PC-9 (cell line): ENCODE data around the gene PHLDA1. TPM values are rescaled to one million over a fixed set of nuclear protein-coding genes. Genes with fewer than 3 reads are reported as not detected.
A peak's percentile ranks its signal among the peaks of the same experiment; 100 is the strongest.

Experiments
- BruUV-seq: library from RNA; stranded (reverse); fragments of 400-500 nt; replicated peaks from 2 replicates; lab custom pipeline; 2021; lab: Mats Ljungman, UMichigan
- CTCF ChIA-PET: fragments of 300-600 bp; sonication (Branson Sonifier 250); formaldehyde crosslinking; loops from one replicate; lab custom pipeline; 2022; ENCODE audit warnings: antibody characterized with exemption; lab: Charles Lee
- POLR2A ChIA-PET: fragments of 300-600 bp; sonication (Branson Sonifier 250); formaldehyde crosslinking; loops from one replicate; lab custom pipeline; 2022; ENCODE audit warnings: antibody characterized with exemption; ENCODE audit not compliant: unreplicated experiment; lab: Charles Lee
- DNase-seq, 2 experiments: peaks; one replicate each; pipeline versions ENCODE4 v3.0.0 to v3.0.0-alpha.2; 2015 to 2022; ENCODE audit warnings: mixed read lengths in 1 of 2
- H2AFZ ChIP-seq: fragments of 200-600 bp; sonication (generic); 2 replicates; pipeline ENCODE4 v1.8.1; 2017; ENCODE audit warnings: antibody characterized with exemption
- H3F3A ChIP-seq: fragments of 200-600 bp; sonication (generic); 2 replicates; pipeline ENCODE4 v1.8.1; 2017; ENCODE audit warnings: antibody characterized with exemption, mild to moderate bottlenecking, low read depth; ENCODE audit not compliant: insufficient read depth
- H3K27ac ChIP-seq: fragments of 200-600 bp; sonication (generic); 2 replicates; pipeline ENCODE4 v1.6.1; 2016; ENCODE audit warnings: mixed run types
- H3K27me3 ChIP-seq: fragments of 200-600 bp; sonication (generic); 2 replicates; pipeline ENCODE4 v1.6.1; 2016; ENCODE audit warnings: low read depth, mixed run types; ENCODE audit not compliant: insufficient read depth
- H3K36me3 ChIP-seq: fragments of 200-600 bp; sonication (generic); 2 replicates; pipeline ENCODE4 v1.6.1; 2016; ENCODE audit warnings: low read depth, mixed run types
- H3K4me1 ChIP-seq: fragments of 200-600 bp; sonication (generic); replicated peaks from 2 replicates; pipeline ENCODE4 v1.6.1; 2016; ENCODE audit warnings: mixed run types; ENCODE audit not compliant: insufficient read depth
- H3K4me2 ChIP-seq: fragments of 200-600 bp; sonication (generic); 2 replicates; pipeline ENCODE4 v1.6.1; 2017; ENCODE audit warnings: mixed run types
- H3K4me3 ChIP-seq: fragments of 200-600 bp; sonication (generic); 2 replicates; pipeline ENCODE4 v1.6.1; 2016; ENCODE audit warnings: mixed run types
- H3K79me2 ChIP-seq: fragments of 200-600 bp; sonication (generic); 2 replicates; pipeline ENCODE4 v1.6.1; 2017; ENCODE audit warnings: low read depth, mixed run types
- H3K9me2 ChIP-seq: fragments of 200-600 bp; sonication (generic); 2 replicates; pipeline ENCODE4 v1.8.1; 2017; ENCODE audit warnings: mild to moderate bottlenecking; ENCODE audit not compliant: insufficient read depth
- H3K9me3 ChIP-seq: fragments of 200-600 bp; sonication (generic); 2 replicates; pipeline ENCODE4 v1.8.1; 2016; ENCODE audit warnings: low read depth; ENCODE audit not compliant: insufficient read depth
- H4K20me1 ChIP-seq: fragments of 200-600 bp; sonication (generic); 2 replicates; pipeline ENCODE4 v1.8.1; 2017; ENCODE audit not compliant: insufficient read depth
- EZH2 ChIP-seq: fragments of 200-600 bp; sonication (generic); IDR thresholded peaks from 2 replicates; pipeline ENCODE4 v1.8.0; 2017; ENCODE audit warnings: antibody characterized with exemption, low read depth
- intact Hi-C: fragments of 100-400 bp; cut with micrococcal nuclease; formaldehyde crosslinking; loops from one replicate; pipeline ENCODE4 v1.10.0; 2022; ENCODE audit not compliant: unreplicated experiment
- total RNA-seq: library from RNA; stranded (reverse); gene quantifications from 2 replicates; pipeline ENCODE4 v1.2.3, GENCODE V29; 2021
- TF ChIP-seq, protein P1 (sequence below): fragments of 200-600 bp; sonication (generic); conservative IDR thresholded peaks from 2 replicates; pipeline ENCODE4 v1.6.1; 2017; ENCODE audit warnings: mixed run types, antibody characterized with exemption, mild to moderate bottlenecking, moderate library complexity

The PHLDA1 gene
- total RNA-seq, 1 experiment from 2014 or later = 38.3 TPM

DNA sequence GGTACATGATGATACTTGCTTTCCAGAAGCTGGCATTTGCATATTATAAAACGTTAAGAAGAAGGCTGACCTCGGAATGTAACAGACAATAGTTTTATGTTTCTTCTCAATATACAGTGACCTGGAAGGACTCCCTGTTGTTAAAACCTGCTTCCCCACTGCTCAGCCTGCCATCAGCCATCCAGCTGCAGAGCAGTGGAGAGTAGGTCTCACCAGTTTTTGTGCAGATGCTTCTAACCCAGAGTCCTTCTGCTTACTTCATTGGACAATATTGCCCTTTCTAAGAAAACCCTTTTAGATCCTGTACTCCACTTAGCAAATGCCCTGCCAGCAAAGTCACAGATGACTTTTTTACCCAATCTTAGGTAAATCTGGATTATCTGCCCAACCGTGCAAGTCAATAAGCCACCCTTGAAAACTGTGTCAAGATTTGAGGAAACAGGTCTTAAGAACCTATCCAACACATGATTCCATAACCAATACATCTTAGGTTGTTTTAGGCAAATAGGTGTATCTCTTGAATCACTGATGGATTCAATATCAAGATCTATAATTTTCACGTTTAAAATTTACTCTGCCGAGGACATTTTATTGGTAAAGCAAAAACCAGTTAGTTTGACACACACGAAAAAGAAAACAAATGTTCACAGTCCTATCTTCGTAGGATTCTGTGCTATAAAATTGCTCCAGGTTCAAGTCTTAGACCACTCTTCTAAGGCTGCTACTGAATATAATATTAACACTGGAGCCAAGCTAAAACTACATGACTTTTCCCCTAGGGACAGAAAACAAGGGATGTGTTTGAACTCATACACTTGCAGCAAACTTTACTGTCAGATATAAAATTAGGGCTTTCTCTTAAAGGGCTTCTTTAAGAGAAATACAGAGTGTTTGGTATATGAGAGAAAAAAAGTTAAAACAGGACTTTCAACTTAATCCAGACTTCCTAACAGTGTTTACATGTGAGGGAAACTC lies 5.7 kb downstream of the PHLDA1 start:
- intact Hi-C loops = loop anchor here (5.0 kb wide), 1 partner anchor 134 kb away; no protein-coding TSS in a partner anchor
- Histone ChIP-seq H4K20me1 (peaks cover 9% of the 10 kb centered on the region), H3K4me1 (peaks cover 61% of the 10 kb centered on the region), H3K9me3 (no peaks in the 10 kb centered on the region), H3F3A (peaks cover 92% of the 10 kb centered on the region), H3K27me3 (no peaks in the 10 kb centered on the region), H2AFZ (no peak overlapping the region), H3K27ac (peak overlapping the region; percentile 95), H3K4me2 (peak overlapping the region; percentile 89), H3K9me2 (no peaks in the 10 kb centered on the region), H3K79me2 (peaks cover 41% of the 10 kb centered on the region), H3K4me3 (peak overlapping the region; percentile 94; the same call in 1 of the 2 replicates), H3K36me3 (peaks cover 33% of the 10 kb centered on the region)
- no TSS peak for BruUV-seq
- peak; percentile 14 to 58 for DNase-seq
- CTCF ChIA-PET = no interaction called here
- POLR2A ChIA-PET = interaction anchor here (0.5 to 0.9 kb wide), 3 partner anchors 93 to 403 kb away, joined by 3 to 7 read pairs (median 4); no protein-coding TSS in a partner anchor
- TF ChIP-seq, protein P1, sequence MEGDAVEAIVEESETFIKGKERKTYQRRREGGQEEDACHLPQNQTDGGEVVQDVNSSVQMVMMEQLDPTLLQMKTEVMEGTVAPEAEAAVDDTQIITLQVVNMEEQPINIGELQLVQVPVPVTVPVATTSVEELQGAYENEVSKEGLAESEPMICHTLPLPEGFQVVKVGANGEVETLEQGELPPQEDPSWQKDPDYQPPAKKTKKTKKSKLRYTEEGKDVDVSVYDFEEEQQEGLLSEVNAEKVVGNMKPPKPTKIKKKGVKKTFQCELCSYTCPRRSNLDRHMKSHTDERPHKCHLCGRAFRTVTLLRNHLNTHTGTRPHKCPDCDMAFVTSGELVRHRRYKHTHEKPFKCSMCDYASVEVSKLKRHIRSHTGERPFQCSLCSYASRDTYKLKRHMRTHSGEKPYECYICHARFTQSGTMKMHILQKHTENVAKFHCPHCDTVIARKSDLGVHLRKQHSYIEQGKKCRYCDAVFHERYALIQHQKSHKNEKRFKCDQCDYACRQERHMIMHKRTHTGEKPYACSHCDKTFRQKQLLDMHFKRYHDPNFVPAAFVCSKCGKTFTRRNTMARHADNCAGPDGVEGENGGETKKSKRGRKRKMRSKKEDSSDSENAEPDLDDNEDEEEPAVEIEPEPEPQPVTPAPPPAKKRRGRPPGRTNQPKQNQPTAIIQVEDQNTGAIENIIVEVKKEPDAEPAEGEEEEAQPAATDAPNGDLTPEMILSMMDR = no peak
- no peak for TF ChIP-seq EZH2

- POLR2A ChIA-PET = interaction anchor here (0.5 to 0.9 kb wide), 3 partner anchors 92 to 564 kb away, joined by 3 to 12 read pairs (median 7); no protein-coding TSS in a partner anchor
- Histone ChIP-seq H3K27ac (peak overlapping the region; percentile 95), H3K4me1 (peaks cover 67% of the 10 kb centered on the region), H3K36me3 (peaks cover 29% of the 10 kb centered on the region), H2AFZ (no peak overlapping the region), H3K79me2 (peaks cover 32% of the 10 kb centered on the region), H4K20me1 (peaks cover 6% of the 10 kb centered on the region; the same call in 1 of the 2 replicates), H3K9me3 (no peaks in the 10 kb centered on the region), H3K9me2 (no peaks in the 10 kb centered on the region), H3K27me3 (no peaks in the 10 kb centered on the region), H3K4me3 (no peak overlapping the region; the same call in 1 of the 2 replicates), H3K4me2 (peak overlapping the region; percentile 89; the same call in 1 of the 2 replicates), H3F3A (peaks cover 94% of the 10 kb centered on the region)
- no peak for DNase-seq
- no TSS peak for BruUV-seq
- intact Hi-C loops = loop anchor here (5.0 kb wide), 1 partner anchor 133 kb away; no protein-coding TSS in a partner anchor
- CTCF ChIA-PET = interaction anchor here (0.6 kb wide), 1 partner anchor 397 kb away, joined by 3 read pairs; no protein-coding TSS in a partner anchor
- TF ChIP-seq, protein P1 = no peak
- no peak for TF ChIP-seq EZH2
Measured at GRCh38 chr12:76024942-76025600, 6.5 kb downstream of the PHLDA1 start.
